NCI-H146 (cell line): Measurements from ENCODE around the gene PTPN3.

Experiments
- DNase-seq: peaks from one replicate; lab custom pipeline; 2025; lab: John Stamatoyannopoulos, UW

Gene PTPN3

DNA sequence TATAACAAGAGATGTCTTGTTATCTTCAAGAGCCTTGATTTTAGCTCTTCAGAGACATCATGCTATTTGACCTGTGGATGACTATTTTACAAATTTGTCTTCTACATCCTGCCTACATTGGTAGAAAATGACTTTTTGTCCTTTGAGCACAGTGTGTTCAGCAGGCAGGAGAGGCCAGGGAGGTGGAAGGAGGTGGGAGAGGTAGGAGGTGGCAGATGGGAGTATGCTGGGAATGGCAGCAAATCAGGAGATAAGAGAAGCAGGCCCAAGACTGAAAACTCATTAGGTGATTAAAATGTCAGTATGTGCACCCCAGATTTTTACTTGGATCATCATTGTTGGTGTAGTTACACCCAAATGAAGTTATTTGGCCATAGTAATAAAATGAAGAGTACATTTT lies 44.1 kb downstream of the PTPN3 start:
- DNase-seq = no peak

DNA sequence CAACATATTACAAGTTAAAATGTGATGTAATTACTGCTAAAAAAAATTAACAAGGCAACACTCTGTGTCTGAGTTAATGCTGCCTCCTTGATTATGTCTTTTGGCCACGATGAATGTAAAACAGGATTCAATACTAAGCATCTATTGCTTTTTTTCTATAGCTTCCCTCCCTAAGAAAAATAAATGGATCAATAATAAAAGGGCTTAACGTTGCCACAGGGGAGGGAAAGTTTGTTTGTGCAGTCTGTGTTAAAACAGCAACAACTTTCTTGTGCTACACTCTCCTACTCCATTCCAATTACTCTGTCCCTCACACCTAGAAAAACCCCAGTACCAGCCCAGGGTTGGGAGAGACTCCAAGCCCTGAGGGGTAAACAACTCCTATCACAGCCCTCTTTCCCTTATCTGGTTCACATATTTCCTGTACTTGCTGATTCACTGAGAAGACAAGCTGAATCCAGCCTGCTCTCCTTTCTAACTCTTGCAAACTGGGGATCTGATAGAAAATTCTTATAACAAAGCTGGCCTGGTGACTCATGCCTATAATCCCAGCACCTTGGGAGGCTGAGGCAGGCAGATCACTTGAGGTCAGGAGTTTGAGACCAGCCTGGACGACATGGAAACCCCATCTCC lies 44.8 kb downstream of the PTPN3 start:
- no peak for DNase-seq

DNA sequence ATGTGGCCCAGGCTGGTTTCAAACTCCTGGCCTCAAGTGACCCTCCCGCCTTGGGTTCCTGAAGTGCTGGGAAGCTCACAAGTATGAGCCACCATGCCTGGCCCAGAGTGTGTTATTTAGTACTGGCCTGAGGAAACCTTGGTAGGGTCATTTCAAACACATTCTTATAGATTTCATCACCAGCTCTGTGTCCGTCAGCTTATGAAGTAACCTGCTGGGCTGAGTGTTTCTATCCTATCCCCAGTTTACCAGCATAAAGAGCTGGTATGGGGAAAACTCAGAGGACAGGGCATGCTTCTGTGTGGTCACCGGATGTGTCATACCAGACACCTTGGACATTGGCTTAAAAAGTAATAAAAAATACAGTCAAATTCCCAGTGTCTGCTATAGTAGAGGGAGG lies 45.3 kb downstream of the PTPN3 start:
- no peak for DNase-seq

DNA sequence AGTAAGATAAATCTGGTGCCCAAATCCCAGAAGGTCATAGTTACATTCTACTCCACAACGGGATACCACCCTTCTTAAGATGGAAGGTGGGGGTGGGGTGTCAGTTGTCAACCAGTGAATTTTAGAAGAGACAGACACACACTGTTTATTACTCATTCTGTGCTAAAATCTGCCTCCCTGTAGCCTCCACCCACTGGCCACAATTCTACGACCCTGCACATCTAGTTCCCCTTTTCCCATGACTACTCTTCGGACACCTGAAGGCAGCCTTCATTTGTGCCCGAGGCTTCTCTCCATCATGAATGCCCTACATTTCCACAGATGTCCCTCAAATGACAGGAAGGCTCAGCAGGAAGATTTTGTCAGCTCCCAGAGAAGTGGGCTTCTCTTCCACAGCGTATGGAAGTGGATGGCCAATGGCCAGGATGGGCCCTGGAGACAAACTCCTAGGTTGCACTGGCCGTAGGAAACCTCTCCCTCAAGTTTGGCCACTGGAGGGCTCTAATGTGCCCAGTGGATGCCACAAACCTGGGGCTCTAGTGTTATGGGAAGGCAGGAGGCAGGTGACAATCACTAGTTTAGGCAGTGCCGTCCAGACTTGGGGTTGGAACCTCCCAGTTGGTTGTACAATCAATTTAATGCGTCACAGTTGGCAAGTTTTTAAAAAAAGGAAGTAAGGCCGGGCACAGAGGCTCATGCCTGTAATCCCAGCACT lies 46.6 kb downstream of the PTPN3 start:
- no peak for DNase-seq

DNA sequence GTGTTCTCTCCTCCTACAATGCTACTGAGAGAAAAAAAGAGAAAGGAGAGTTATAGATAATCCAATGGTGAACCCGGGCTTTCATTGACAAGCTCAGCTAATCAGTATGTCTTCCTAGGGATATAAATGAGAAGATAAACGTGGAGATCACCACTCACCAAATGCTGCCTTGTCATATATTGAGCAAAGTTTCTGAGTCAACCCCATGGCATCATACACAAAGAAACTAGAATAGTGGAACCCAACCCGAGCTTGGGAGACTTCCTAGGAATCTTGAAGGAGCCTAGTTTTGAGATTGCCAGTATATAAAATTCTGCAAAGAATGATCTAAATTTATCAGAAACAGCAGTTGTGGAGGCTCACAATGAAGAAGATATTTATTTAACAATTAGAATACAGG lies 47.8 kb downstream of the PTPN3 start:
- no peak for DNase-seq

DNA sequence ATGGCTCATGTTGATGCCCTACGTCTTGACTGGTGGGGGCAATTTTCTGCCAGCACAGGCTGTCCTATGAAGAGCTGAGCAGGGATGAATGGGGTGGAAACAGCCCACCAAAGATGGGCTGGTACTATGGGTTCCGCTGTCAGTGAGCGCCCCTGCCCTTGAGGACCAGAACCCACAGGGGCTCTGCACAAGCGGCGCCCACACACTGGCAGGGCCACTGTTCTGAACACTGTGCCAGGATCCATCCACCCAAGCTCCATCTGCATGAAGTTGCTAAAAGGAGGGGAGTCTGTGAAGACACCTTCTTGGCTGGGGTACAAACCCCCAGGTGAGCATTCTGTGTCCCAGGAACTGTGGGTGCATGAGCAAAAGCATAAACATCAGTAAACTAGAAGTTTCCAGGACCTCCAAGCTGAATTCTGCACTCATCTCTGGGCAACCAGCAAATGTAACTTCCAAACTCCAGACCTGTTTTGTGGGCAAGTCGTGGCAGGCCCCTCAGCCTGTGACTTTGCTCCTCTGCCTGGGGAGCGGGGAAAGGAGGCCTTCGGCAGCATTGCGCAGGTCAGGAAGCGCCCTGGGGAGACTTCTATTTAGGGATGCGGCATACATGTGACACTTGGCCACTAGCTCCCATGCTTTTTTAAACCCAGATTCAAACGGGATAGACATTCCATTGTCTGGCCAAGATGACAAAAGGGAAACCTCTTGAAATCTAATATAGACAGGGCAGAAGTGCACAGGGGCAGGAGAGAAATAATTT lies 48.9 kb downstream of the PTPN3 start:
- peak; percentile 3 for DNase-seq

DNA sequence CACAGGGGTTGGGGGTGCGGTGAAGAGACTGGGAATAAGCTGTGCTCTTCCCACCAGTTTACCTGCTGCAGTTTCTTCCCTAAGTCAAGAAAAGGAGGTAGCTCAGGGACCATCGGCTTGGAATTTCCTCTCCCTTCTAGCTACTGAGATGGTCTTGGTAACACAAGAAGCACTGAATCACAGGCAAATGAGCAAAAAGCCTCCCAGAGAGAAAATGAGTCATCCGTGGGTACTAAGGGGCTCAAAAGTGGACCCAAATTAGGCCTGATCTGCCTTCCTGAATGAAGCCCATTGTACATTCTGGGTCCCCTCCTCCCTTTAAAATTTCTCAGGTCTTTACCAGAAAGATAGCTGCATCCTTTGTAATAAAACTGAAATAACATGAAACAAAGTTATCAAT lies 49.9 kb downstream of the PTPN3 start:
- no peak for DNase-seq

DNA sequence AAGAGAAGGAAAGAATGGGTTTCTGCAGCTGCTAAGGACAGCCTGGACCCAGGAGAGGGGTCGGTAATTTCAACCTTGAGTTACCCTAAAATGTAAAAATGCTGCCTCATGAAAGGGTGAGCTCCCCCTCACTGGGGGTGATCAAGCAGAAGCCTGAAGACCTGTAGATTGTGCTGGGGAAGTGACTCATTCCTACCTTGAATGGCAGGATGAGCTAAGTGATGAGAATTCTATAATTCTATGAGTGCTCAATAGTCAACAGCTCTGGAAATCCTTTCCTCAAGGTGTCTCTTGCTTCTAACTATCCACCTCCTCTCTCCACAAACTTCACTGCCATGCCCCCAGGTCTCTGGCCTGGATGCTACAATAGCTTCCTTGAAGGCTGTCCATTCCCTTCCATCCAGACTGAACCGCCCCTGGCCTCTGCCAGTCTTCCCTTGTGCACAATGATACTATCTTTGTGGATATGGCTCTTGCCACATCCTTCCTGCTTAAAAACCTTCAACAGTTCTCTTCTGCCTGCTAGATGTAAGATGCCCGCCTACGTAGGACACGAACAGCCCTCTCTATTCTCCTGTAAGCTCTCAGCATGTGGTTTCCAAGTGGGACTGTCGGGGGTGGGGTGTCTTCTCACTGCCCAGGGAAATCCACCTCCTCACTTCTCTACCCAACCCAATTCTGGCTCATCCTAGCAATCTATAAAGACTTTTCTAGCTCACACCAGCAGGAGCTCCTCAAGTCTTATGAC lies 50.6 kb downstream of the PTPN3 start:
- DNase-seq = no peak

DNA sequence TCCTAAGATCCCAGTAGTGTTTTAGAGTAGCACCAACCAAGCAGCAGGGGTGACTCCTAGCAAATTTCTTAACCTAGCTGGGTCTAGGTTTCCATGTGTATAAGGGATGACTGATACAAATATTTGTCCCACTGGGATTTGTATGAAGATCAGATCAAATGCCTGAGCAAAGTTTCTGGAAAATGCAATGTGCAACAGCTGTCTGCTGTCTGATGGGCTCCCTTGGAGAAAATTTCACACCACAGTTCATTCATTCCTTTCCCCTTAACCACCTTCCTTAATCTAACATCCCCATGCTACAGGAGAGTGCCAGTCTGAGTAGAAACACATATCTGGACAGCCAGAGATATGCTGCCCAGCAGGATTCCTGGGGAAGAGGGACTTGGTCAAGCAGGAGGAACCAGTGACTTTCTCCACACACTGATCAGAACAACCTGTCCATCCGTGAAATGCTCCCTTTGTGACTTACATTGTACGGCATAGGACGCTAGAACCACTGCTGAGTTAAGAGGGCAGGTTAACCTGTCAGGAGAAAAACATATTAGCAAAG lies 53.3 kb downstream of the PTPN3 start:
- no peak for DNase-seq

DNA sequence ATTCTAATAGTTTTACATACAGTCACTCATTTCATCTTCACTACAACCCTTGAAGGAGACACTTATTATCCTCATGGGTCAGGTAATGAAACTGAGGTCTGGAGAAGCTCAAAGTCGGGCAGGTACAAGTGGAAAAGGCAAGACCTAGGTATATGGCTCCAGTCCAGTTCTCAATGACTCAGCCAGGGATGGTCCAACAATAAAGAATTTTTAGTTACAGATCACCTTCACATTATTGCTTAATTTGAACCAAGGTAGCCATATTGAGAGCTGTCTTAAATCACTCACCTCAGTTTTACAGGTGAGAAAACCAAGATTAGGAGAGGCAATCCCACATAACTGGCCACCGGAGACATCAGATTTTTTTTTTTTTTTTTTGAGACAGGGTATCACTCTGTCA lies 55.4 kb downstream of the PTPN3 start:
- no peak for DNase-seq

DNA sequence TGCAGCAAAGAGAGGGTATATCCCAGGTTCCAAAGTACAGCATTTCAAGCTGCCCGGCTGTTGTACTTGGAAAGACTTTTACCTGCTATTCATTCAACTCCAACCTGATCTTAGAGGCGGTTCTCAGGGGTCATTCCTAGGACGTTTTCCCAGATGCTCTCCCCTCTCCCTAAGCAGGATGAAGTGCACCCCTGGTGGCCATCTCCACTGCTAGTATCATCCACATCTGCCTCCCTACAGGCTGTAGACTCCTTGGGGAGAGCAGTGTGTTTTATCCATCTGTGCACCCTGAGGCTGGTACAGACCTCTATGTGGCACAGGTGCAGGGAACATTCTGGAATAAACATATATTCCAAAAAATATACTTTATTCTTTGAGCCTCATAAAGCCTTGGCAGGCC lies 56.8 kb downstream of the PTPN3 start:
- no peak for DNase-seq

DNA sequence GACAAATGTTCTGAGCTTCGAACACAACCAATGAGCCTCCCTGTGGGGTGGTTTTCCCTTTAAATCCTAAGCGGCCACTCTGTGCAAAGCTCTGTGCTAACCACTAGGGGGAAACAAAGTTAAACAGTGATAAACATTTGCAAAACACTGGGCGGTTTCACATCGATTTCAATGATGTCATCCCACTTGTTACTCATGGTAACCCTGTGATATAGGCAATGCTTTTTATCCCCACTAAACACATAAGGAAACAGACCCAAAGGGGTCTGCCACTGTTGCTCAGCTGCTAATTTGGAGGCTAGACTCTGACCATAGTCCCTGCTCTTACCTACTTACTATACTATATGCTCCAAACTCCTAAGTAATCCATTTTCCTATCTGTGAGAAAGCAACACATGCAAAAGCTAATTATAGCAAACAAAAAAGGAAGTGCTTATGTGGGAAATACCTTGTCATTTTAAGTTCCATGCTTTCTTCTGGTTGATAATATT lies 57.3 kb downstream of the PTPN3 start:
- DNase-seq = peak; percentile 76

DNA sequence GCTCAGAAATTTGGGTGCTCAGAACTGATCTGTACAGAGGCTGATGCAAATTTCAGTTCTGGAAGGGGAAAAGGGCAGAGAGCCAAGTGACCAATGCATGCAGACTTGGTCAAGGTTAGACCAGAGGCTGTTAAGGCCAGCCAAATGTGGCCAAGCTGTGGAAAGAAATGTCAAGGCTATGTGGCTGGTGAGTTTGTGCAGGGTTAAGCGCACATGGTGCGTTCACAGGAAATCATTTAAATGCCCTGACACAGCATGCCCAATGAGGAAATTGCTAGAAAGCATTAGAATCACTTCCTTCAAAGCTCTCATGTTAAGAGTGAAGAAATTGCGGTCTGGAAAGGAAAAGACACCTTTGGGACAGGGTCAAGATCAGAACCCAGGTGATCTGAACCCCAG lies 58.0 kb downstream of the PTPN3 start:
- no peak for DNase-seq

DNA sequence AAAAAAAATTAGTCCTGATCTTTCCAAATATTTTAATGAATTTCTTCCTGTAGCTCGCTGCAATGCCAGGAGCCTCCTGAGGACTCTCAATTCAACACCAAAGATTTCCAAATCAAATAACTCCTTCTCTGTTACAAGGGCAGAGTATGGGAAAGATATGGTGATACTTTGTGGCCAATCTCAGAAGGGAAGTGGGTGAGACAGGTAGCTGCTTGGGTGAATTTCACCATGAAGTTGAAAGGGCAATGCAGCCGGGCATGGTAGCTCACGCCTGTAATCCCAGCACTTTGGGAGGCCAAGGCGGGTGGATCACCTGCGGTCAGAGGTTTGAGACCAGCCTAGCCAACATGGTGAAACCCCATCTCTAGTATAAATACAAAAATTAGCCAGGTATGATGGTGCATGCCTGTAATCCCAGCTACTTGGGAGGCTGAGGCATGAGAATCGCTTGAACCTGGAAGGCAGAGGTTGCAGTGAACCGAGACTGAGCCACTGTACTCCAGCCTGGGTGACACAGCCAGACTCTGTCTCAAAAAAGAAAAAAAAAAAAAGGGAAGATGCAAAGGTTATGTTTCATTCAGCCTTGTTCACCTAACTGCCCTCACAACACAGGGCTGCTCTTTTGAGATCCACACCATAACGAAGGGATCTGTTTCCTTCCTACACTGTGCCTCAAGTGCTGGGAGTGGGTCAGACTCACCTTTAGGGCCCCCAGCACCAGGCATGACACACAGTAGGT lies 58.6 kb downstream of the PTPN3 start:
- no peak for DNase-seq

DNA sequence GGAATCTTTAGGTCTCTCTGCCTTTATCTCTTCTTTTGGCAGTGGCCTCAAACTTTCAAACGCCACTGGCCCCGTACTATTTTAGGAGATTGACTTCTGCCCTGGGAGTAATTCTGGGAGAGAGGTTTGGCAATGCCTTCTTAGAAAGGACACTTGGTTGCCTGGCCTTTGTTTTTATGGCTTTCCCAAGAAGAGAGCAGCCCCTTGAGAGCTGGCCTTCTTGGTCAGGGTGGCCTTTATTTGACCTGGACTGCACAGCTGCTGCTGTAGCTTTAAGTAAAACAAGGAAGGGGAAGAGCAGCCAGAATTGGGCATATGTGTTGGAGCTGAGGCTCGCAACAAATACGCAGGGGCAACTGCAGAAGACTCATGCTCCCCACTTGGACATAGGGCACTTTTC lies 60.8 kb downstream of the PTPN3 start:
- DNase-seq = no peak

DNA sequence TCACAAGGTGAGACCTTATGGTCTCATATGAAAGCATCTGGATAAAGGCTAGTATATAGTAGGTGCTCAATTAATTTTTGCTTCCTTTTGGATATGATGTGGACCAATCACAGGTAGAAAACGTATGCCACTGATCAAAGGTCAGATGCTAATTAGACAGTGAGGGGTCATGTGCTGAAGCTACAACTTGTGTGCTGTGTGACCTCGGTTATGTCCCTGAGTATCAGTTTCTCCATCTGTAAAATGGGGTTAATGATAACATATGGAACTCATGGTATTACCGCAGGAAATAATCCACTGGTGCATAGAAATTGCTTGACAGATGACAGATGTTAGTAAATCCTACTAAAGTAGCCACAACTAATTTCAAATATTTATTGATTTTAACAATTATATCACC lies 62.0 kb downstream of the PTPN3 start:
- DNase-seq = no peak

DNA sequence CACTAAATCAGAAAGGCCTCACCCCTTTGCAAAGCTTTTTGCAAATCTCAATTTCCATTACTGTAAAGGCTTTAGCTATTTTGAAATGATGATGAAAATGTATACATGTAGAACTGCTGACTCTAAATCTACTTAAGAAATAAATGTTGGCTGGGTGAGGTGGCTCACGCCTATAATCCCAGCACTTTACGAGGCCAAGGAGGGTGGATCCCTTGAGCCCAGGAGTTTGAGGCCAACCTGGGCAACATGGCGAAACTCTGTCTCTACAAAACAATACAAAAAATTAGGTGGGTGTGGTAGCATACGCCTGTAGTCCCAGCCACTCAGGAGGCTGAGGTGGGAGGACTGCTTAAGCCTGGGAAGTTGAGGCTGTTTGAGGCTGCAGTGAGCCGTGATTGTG lies 64.6 kb downstream of the PTPN3 start:
- DNase-seq = no peak

DNA sequence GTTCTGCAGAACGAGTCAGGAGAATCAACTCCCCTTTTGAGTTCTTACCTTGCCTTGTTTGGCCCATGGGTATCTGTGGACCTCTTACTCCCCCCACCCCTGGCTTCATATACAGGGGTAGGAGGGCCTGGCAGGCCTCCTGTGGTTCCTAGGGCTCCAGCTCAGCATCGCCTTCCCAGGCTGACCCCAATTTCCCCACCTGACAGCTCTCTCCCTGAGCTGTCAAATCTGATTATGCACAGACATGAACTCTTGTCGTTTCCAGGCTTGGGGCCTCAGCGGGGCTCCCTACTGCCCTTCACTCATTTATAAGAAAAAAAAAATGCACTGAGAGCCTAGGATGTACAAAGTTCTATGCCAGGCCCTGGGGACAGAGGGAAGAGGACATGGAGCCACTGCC lies 67.9 kb downstream of the PTPN3 start:
- no peak for DNase-seq

DNA sequence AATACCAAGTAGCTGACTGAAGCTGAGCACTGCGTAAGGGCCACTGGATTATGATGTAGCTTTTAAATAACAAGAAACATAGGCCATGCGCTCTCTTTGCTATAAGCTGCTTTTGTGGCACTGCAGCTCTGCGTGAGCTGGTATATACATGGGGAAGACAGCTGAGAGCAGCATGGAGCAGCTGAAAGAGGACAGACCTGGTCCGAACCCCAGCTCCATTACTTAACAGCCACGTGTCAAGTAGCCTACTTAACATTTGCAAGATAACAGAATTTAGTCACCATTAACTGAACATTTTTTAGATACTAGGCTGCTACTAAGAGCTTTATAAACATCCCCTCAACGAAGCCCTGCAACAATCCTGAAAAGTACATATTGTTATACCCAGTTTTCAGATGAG lies 69.3 kb downstream of the PTPN3 start:
- no peak for DNase-seq

DNA sequence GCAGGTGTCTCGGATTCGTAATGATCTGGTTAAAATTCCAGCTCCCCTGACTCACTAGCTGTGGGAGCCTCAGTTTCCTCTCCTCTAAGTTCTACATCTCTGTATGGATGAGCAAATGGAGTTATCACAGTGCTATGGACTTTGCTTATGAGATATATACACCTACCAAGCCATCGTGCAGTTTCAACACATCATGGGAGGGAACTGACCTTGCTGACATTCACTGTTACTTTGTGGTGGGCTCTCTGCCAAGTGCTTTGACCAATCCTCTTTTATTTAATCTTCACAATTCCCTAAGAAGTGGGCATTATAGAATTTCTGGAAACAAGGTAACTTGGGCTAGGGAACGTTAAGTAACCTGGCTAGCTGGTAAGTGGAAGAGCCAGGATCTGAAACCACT lies 70.2 kb downstream of the PTPN3 start:
- no peak for DNase-seq

DNA sequence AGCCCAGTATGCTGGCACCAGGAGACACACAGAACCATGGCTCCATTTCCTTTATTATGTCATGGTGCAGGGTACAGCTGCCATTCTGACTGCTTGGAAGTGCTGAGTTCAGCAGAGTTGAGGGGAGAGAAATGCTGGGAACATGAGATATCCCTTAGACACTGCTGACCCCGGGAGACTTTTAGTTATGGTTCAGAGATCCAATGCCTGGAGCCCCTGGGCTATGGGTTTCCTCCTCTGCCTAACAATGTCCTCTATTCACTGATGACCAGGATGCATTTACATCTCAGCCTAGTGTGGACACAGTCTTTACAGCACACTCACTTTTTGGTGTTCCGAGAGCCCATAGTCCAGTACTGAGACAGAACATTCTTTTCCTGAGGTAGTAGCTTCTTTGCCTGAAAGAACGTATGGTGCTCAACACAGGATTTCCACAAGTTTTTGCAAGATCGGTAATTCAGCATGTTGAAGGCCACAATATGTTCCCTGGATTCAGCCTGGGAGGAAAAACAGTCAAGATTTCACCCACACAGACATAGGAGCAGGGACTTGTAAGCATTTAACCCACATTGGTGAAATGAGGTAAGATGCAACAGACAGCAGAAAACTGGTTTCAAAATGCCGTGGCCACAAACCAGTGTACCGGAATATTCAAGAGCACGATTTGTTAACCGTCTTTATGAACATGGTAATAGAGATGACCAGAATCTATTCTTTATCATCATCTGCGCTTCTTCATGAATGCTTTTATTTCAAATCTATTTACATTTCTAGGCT lies 71.3 kb downstream of the PTPN3 start:
- DNase-seq = no peak
